Amniotic stem cell (primary cell): Measurements from ENCODE around the gene ITM2C.

ENCODE experiments used
- DNase-seq: peaks from one replicate; lab custom pipeline; 2025; lab: John Stamatoyannopoulos, UW

Gene ITM2C

DNA sequence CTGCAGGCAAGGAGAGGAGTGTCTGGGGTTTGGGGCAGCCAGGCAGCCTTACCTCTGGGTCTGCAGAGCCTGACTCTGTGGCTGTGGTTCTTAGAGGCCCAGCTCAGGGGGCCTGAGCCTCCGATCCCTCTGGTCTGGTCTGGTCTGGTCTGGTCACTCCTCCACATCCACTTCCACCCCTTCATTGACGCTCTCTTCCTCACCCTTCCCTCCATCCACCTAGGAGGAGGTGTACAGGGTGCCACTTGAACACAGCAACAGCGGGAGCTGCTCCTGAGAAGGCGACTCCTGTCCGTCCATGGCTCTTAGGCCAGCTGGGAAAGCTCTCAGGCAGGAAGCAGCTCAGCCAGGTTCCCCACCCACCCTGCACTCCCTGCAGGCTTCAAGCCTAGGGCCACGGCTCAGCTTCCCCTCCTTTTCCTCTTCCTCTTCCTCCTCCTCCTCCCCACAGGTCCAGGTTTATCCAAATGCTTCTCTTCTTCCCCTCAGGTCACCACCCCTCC is 43.4 kb downstream of the ITM2C start:
- DNase-seq = no peak

GRCh38 chr2:230908595-230909191 is 44.0 kb downstream of the ITM2C start:
- DNase-seq = no peak

DNA sequence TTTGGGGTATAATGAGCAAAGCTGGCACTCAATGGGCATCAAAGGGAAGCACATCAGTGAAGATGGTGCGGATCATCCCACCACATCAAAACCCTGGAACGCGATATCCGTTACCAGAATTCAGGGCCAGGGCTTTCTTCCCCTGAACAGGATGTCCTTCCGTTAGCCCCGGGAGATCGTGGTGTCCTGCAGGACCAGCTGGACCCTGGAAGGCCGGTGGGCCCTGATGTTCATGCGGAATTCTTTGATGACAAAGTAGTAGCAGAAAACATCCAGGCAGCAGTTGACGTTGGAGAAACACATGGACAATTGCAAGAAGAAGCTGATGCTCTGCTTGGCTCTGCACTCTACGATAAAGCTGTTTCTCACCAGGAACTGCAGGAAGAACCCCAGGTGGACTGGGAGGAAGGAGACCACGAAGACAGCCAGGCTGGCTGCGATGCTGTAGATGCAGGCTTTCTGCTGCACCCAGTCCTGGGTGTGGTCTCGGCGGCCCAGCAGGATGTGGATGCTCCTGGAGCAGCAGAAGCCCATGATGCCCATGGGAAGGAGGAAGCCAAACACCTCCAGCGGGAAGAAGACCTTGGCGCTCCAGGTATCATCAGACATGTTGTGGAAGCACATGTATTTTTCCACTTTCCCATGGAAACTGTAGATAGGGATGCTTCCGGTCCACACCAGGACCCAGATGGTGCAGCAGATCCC is 45.3 kb downstream of the ITM2C start:
- no peak for DNase-seq

GRCh38 chr2:230910546-230911177 is 45.9 kb downstream of the ITM2C start:
- no peak for DNase-seq

- DNase-seq = no peak
These were observed 47.3 kb downstream of the ITM2C start for GRCh38 chr2:230912046-230912445.

DNA sequence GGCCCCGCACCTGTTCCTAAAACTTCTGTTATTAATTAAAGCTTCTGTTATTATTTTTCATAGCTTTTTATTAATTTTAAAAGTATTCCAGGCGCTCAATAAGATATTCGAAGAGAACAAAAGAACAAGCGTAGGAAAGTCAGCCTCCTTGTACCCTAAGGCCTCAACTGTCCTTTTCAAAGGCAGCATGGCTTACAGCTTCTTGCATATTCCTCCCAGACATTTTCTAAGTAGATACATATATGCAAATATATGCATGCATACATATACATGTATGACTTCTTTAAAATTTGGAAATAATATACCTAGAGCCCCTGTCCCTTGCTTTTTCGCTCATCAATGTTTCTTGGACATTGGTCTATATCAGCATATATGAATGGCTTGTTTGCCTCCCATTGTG is 48.0 kb downstream of the ITM2C start:
- no peak for DNase-seq

DNA sequence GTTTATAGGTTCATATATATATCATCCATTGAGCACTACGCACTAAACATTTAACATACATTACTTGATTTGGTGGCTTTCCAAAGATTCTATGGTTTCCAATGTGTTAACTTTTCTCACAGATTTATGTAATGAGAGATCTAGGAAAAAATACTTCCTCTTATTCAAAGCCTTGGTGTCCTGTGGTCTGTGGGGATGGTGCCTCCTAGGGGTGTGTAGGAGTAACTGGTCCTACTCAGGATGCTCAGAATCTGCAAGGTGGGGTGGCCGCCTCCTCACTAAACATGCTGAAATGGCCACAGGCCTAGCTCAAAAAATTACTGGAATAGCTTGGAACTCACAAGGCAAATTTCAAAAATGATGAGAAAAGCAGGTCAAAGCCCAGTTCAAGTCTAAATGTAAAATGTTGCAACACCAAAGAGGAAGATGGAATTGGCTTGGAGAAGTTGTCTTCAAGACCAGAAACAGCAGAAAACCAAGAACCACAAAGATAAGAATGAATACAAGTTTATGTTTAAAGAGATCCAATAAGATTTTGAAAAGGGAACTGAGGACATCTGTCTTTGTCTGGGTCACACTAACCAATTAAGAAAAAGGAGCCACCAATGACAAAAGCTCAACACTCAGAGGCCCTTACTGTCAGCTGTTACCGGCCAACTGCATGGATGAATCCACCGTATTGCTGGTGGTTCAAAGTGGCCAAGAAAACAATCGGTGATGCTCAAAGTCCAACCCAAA is 48.8 kb downstream of the ITM2C start:
- no peak for DNase-seq

DNA sequence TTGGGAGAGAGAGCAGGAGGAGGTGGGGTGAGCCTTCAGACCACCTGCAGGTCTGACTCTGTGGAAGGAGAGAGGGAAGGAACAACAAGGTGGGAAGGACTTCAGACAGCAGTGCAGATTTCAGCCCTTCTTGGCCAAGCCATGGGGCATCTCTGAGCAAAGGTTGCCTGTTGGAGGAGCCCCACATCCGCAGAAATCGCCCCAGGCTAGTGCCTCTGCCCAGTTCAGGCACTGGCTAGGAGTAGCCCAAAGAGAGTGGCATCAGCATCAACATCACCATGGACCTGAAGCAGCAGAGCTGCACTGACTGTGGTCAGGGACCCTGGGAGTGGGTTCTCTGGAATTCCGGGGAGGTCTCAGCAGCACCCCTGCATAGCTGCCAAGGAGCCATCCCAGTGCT is 50.1 kb downstream of the ITM2C start:
- no peak for DNase-seq

GRCh38 chr2:230915319-230915718 is 50.6 kb downstream of the ITM2C start:
- no peak for DNase-seq

- DNase-seq = no peak
These were observed 51.5 kb downstream of the ITM2C start for GRCh38 chr2:230916218-230916617.

DNA sequence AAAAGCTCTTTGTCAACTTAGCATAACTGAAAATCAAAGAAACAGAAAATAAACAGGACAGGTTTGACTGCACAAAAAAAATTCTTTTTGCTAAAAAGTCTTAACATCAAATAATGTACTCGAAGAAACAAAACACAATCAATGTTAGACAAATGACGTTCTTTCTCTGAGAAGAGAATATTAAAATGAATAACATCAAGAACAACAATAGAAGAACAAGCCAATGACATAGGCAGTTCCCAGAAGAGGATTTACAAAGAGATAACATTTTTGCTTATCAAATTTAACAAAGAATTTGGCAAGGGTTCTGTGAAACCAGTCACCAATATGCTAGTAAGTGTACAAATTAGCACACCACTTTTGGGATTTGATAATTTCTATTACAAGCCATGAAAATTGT is 54.5 kb downstream of the ITM2C start:
- DNase-seq = no peak

GRCh38 chr2:230919681-230920080 is 54.9 kb downstream of the ITM2C start:
- DNase-seq = no peak

GRCh38 chr2:230920167-230920566 is 55.4 kb downstream of the ITM2C start:
- DNase-seq = no peak

DNA sequence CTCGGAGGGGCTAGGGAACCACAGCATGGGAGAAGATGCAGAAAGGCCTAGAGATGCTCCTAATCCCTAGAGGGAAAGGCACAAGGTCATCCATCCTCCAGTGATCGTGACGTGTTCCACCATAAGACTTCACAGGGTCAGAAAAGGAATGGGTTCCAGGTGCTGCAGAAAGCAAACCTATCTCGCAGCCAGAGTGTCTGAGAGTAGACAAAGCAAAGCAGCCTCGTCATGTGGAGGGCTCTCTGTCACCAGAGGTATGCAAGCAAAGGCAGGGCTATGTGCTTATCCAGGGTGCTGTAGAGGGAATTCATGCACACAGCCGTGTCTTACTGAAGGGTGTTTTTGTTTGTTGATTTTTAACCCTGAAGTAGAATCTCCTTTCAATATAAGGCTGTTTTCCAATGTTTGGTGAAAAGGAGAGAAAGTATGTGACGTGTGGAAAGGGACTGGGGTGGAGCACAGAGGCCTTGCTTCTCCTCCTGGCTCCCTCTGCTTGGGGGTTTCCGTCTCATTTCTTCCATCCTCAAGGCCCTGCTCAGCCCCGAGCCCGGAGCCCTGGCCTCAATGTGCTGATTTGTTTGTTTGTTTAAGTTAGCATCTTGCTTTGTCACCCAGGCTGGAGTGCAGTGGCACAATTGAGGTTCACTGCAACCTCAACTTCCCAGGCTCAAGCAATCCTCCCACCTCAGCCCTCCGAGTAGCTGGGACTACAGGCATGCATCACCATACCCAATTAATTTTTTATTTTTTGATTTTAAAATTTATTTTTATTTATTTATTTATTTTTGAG is 57.3 kb downstream of the ITM2C start:
- DNase-seq = no peak

- DNase-seq = no peak
These were observed 58.4 kb downstream of the ITM2C start for GRCh38 chr2:230922951-230923717.

DNA sequence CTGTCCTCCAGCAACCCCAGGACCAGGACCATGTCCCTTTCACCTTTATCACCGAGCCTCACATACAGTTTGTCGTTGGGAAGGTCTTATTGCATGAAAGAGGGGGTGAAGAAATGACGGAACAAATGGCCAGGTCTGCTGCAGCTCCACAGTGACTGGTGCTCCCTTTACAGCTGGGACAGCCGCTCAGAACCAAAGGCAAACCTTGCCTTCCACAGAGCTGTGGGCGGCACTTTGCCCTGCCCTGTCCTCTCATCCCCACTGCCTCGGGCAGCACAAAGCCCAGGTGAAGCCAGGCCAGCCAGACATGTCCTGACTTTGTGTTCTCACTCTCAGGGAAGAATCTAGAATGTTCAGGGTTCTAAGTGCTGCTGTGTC is 59.3 kb downstream of the ITM2C start:
- no peak for DNase-seq

DNA sequence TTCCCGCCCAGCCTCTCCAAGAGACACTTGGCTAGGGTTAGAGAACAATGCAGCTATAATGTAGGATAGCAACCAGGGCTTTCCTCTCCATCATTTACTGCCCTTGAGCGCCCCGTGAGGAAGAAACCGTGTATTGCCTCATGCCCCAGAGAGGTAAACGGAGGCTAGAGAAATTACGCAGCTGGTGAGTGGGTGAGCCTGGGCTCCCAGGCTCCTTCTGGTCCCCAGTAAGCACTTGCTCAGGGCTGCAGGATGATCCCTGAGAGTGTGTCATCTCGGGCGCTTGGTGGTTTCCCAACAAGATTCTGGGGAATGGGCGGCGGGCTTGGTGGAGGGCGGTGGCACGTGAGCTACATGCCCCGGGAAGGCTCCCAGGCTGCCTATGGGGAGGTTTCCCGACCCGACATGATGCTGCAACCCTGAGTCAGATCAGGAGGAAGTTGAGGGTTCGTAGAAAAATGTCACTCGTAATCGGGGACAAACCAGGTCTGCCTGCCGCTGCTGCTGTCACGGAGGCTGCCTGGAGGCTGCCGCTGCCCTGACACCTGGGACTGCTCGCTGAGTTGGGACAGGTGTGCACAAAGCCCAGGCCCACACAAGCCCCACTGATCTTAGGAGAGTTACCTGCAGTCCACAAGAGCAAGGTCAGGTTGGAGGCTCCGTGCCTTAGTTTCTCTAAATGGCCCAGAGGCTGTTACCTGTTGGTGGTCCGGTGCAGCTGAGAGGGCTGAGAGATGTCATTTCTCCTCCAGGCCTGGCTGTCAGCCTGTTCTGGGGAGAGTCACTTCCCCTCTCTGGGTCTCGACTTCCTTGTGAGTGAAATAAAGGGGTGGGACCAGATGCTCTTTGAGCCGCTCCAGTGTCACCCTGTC is 60.0 kb downstream of the ITM2C start, which contains the start of gene GPR55:
Gene GPR55, minus strand, starts transcription at position 773 of the 872 bp plus-strand sequence. CDS start 14,280 bp downstream, outside the sequence.
- no peak for DNase-seq

DNA sequence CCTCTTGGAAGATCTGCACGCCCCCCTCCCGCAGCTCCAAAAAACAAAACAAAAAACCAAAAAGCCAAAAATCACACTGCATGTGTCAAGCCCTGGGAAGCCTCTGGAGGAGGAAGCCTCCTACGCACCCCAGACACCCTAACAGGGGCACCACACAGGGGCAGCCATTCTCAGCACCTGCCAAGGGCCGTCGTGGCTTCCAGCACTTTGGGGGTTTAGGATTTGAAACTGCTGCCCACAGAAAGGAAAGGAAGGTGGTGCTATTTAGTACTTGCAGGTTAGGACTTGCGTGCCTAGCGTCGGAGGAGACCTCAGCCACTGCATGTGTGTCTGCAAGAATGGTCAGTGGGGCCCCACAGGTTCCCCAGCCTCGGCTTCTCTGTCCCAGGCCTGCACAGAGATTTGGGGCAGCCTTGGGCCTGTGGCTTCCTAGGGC is 60.7 kb downstream of the ITM2C start:
- DNase-seq = no peak

DNA sequence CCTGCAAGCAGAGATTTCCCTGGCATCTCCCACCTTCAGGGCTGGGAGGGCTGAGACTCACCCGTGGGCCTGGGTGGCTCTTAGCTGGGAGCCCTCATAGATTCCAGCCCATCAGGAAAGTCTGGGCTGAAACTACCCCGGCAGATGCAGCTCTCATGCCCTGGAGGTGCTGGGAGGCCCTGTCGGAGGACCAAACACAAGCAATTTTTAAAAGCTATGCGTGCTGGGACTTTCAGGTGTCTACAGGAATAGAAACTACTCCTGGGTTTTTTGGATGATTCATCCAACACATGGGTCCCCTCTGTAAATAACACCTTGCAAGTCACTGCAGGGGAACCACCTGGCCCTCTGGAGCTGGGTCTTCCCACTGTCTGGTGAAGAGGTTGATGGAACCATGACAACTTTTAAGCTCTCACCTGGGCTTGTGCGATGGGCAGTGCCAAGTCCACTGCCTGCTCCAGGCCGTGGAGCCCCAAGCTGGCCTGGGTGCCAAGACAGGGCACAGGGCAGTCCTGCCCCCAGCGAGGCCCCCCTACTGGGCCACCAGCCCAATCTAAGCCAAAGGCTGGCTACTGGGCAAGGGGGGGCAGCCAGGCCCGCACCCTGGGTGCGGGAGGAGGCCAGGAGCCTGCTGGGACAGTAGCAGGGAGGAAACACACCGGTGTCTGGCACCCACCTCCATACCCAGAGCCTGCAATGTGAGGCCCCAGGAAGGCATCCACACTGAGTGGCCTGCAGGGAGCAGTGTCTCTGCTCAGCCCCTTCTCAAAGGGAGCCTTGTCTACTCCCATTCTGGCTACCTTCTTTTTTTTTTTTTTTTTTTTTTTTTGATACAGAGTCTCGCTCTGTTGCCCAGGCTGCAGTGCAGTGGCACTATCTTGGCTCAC is 61.4 kb downstream of the ITM2C start:
- DNase-seq = no peak
